ENCODE measurements around the gene GNPTAB.
A peak's percentile ranks its signal among the peaks of the same experiment; 100 is the strongest.

GNPTAB gene

GRCh38 chr12:101729842-101730241 lies 100.9 kb downstream of the GNPTAB start:
- DNase-seq = no peak

GRCh38 chr12:101727098-101727497 lies 103.7 kb downstream of the GNPTAB start:
- no peak for DNase-seq

GRCh38 chr12:101722392-101722791 lies 108.4 kb downstream of the GNPTAB start:
- no peak for DNase-seq

DNA sequence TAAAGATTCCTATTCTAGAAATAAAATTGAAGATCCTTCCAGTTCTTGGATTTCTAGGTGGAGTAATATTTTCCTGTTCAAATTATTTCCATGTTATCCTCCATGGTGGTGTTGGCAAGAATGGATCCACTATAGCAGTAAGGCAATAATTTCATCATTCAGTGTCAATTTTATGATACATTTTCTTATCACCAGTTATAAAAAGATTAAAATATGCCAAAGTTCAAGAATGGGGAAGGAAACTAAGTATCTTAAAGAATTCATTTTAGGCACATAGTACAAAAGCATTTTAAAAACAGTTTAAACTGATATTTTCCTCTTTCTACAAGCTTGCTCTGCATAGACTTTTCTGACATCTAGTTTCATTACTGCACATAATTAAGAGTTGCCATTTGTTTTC lies 110.6 kb downstream of the GNPTAB start:
- DNase-seq = no peak

- DNase-seq = no peak
Measured at GRCh38 chr12:101719566-101719965, 111.2 kb downstream of the GNPTAB start.

GRCh38 chr12:101714877-101715444 lies 115.8 kb downstream of the GNPTAB start:
- no peak for DNase-seq

DNA sequence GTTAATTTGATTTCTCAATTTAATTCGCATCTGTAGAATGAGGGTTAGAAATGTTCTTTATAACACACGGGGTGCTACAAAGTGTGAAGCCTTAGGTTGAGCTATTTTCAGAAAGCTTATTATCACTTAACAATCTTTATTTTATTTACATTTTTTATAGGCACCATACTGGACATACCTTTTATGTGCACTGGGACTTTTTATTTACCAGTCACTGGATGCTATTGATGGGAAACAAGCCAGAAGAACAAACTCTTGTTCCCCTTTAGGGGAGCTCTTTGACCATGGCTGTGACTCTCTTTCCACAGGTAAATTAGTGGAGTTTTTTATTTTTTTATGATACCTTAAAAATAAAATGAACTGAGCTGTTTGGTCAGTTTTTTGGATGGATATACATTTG lies 116.8 kb downstream of the GNPTAB start:
- DNase-seq = no peak

DNA sequence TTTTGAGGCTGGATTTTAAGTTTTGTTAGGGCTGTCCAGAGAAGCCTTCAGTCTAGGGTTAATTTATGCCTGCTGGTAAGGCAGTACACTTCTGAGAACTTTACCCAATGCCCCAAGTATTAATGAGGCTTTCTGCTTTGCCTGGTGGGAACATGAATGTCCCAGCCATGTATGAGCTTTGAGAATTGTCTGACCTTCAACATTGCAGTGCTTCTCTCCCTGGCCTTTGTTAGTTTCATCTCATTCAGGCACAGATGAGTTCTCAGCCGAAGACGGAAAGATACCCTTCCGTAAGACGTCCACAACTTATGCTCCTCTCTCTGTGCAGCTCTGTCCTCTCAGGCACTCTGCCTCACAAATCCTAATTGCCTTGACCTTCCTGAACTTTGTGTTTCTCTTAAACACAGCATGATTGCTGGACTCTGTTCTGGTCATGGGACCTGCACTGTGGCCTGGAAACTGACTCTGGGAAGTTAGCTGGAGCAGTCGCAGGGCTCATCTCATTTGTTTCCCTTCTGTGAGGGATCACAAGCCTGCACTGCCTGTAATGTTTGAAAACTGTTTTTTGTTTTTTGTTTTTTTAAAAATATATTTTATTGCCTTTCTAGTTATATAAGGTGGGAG lies 117.6 kb downstream of the GNPTAB start:
- DNase-seq = no peak

GRCh38 chr12:101710288-101710687 lies 120.5 kb downstream of the GNPTAB start:
- DNase-seq = no peak

- DNase-seq = no peak
Measured at GRCh38 chr12:101707131-101707782, 123.5 kb downstream of the GNPTAB start.

- DNase-seq = no peak
Measured at GRCh38 chr12:101706403-101706802, 124.4 kb downstream of the GNPTAB start.

DNA sequence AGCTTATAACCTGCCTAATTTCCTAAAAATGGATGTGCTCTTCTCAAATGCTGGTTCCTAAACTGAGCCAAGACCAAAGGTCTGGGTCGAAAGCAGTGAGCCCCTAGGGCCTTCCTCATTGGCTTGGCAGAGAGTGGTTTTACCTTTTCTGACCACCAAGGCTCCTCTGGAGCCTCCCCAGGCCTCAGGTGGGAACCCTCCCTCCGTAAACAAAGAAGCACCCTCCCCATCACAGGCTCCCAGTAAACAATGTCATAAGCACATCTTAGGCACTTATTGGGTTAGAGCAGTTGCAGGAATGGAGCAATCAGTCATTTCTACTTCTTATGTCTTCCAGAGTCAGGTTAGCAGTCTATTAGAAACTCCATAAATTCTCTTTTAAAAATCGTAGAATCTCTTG lies 127.3 kb downstream of the GNPTAB start:
- DNase-seq = no peak

DNA sequence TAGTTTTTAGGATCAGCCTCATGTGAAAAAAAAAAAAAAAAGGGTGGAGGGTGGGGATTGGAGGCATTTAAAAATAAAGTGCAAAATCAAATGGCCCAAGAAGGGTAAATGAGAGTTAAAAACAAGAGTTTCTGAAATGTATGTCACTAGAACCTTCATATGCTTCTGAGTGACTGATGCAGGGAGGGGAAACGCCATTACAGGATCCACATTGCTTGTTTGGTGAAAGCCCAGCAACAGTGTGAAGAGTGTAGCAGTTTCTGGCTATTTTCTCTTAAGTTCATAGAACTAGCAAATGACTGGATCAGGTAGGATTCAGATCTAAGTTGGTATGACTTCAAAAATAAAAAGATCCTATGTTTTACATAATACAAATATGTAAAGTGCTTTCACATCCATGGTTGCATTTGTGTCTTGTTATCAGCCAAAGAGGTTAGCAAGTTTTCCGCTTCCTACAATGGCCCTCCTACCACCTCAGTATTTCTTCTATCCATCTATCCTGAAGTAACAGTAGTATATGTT lies 130.4 kb downstream of the GNPTAB start:
- DNase-seq = no peak

DNA sequence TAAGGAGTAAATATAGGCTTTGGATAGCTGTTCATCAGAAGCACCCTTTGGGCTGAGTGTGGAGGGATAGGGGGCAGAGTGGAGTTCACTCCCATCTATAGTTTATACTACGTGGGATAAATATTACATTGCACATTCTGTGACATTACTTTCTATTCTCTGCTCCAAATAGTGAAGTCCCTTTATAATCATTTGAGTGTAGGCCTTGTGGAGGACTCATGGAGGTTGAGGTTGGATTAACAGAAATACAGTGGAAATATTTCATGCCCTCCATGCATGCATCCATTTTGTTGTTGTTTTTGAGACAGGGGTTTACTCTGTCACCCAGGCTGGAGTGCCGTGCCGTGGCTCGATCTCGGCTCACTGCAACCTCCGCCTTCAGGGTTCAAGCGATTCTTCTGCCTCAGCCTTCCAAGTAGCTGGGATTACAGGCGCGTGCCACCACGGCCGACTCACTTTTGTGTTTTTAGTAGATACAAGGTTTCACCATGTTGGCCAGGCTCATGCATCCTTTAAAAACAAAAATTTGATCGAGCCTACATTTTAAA lies 131.9 kb downstream of the GNPTAB start:
- DNase-seq = no peak

DNA sequence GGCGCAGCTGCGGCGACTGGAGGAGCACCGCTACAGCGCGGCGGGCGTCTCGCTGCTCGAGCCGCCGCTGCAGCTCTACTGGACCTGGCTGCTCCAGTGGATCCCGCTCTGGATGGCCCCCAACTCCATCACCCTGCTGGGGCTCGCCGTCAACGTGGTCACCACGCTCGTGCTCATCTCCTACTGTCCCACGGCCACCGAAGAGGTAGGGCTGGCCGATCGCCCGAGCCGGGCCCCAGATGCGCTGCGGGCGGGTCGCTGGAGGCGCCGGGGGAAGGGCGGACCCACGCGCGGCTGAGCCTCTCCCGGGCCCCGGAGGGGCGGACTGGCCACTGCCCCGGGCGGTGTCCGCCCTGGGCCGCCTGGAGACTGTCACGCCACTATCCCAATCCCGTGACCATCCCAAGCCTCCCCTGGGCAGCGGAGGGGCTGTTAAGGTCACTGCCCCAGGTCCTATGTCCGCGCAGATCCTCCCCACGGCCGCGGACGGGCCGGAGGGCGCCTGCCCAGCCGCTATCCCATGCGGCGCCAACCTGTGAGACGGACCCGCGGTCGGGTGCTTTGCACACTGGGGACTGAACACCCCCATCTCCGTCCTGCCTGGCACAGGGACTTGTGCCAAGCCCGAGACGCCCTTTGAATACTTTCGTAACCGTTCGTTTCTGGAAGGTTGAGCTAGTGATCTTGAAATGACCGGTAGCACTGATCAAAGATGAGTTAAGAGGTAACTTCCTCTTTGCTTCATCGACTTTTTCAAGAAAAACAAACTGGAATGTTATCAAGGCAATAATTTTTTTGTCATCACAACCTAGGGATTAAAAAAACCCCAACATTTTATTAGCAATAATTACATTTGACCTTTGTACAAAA lies 132.6 kb downstream of the GNPTAB start:
- DNase-seq = no peak

DNA sequence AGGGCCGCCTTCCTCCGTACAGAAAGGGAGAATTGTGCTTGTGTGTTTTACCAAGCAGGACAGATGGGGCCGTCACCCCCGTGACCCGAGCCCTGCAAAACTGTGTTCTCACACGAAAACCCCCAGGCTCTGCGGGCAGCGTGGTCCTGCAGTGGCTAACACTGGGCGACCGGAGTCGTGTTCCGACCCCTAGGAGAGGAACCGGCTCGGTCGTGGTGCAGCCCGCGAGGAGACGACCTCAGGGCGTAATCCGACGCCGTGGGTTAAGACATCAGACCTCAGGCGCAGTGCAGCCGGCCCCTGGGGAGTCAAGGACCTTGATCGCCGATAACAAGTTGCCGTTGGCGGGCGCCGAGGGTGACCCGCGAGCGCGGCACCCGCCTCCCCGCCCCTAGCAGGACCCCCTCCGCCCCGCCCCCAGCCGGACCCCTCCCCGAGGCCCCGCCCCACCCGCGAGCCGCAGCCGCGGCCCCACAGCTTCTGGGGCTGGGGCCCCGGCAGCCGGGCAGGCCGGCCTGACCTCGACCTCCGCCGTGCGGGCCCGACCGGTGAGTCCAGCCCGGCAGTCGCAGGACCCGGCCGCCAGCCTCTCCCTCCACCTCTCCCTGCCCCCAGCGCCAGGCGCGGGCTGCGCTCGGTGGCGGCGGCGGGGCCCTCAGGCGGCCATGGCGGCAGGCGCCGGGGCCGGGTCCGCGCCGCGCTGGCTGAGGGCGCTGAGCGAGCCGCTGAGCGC lies 133.4 kb downstream of the GNPTAB start, which contains the start of gene CHPT1:
Gene CHPT1 (plus strand): TSS at position 444 of the 733 bp plus-strand sequence. CDS start 222 bp downstream, at position 666.
- DNase-seq = peak; percentile 33

DNA sequence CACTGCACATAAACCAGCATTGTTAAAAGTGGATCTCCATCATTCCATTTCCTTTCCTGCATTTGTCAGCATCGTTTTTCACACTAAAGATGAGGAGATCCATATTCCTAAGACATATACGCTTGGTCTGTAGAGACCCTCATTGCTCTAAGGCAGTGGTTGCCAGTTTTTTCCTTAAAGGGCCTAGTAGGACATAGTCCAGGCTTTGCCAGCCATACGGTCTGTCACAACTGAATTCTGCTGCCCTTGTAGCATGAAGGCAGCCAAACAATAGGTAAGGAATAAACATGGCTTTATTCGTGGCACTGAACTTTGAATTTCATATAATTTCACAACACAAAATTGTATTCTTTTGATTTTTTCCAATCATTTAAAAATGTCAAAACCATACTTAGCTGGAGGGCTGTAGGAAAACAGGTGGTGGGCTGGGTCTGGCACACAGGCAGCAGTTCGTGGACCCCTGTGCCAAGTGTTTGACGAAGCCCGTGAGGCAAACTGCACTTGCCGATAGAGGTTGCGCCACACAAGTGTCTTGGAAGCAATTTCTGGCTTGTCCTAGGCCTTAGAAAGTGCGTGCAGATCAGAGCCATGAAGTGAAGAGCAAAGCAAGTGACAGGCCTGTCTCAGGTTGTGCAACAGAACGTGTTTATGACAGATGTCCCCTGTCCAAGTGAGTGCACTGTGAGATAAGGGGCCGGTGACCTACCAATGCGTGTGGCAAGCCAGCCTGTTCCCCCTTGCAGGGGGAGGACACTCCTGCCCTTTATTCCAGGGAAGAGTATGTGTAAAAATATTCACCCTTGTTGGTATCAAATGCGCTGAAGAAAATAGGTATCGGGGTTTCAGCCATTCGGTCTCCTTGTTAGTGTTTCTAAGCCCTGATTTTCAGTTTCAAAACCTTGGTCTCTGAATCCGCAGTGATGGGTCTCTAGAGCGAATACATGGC lies 134.2 kb downstream of the GNPTAB start:
- DNase-seq = no peak

- no peak for DNase-seq
Measured at GRCh38 chr12:101695706-101696105, 135.1 kb downstream of the GNPTAB start.
